Stomach (tissue), 9 donors: Measurements from ENCODE around the gene P2RX4. TPM values are rescaled to one million over a fixed set of nuclear protein-coding genes. Genes with fewer than 3 reads are reported as not detected.

Experiments used
- DNase-seq, 2 donors: peaks; one replicate each; pipeline versions ENCODE4 v3.0.0 to v3.0.0-alpha.2; 2013 to 2019
- H3K27ac ChIP-seq, 5 donors: fragments of 200-600 bp in 4 of 5; sonication (generic) in 4 of 5; one replicate each; pipeline ENCODE4 v1.5.1; 2013 to 2019; ENCODE audit warnings: mild to moderate bottlenecking in 1 of 5, moderate library complexity in 1 of 5
- H3K27me3 ChIP-seq, 3 donors: fragments of 200-600 bp; sonication (generic); one replicate each; pipeline ENCODE4 v1.5.1; 2017 to 2019; ENCODE audit warnings: mixed run types in 1 of 3
- H3K36me3 ChIP-seq, 4 donors: fragments of 200-600 bp; sonication (generic); 1 replicate in 3 of 4; 2 replicates in 1 of 4; pipeline ENCODE4 v1.5.1; 2016 to 2019
- H3K4me1 ChIP-seq, 4 donors: fragments of 200-600 bp; sonication (generic); one replicate each; pipeline ENCODE4 v1.5.1; 2016 to 2019
- H3K4me3 ChIP-seq, 4 donors: fragments of 200-600 bp; sonication (generic) in 3 of 4; one replicate each; pipeline ENCODE4 v1.5.1; 2016 to 2019; ENCODE audit warnings: mild to moderate bottlenecking in 1 of 4
- H3K9me3 ChIP-seq, 4 donors: fragments of 200-600 bp; sonication (generic); one replicate each; pipeline ENCODE4 v1.5.1; 2016 to 2019
- CTCF ChIP-seq, 7 experiments: fragments of 450-650 bp in 4 of 7; fragments of 200-600 bp in 3 of 7; sonication (generic) in 3 of 7; IDR thresholded peaks; one replicate each; pipeline ENCODE4 v1.5.1; 2016 to 2019; ENCODE audit warnings: antibody characterized with exemption in 7 of 7, control low read depth in 2 of 7, mild to moderate bottlenecking in 1 of 7
- EP300 ChIP-seq: sonication (generic); formaldehyde crosslinking; IDR thresholded peaks from one replicate; pipeline ENCODE4 v1.6.1; 2017; ENCODE audit warnings: antibody characterized with exemption
- POLR2A ChIP-seq, 4 donors: fragments of 450-650 bp; IDR thresholded peaks; one replicate each; pipeline ENCODE4 v1.6.1; 2016; ENCODE audit warnings: antibody characterized with exemption in 4 of 4, control low read depth in 2 of 4, mild to moderate bottlenecking in 1 of 4, moderate library complexity in 1 of 4
- POLR2AphosphoS5 ChIP-seq, 3 donors: sonication (generic); formaldehyde crosslinking; IDR thresholded peaks; one replicate each; pipeline ENCODE4 v1.6.1; 2016; ENCODE audit warnings: antibody characterized with exemption in 3 of 3
- WGBS, 5 donors: extraction: QIAGEN DNeasy Blood & Tissue Kit in 3 of 5; methylation state at CpG; one replicate each; pipeline versions ENCODE4 v1.1.5 to v1.1.7; 2013 to 2018; 5-methylcytosine and 5-hydroxymethylcytosine counted together
- intact Hi-C: fragments of 100-400 bp; cut with DNase I; formaldehyde crosslinking; loops from one replicate; pipeline ENCODE4 v1.15.1; 2023; ENCODE audit warnings: low total_unique reads
- polyA plus RNA-seq, 3 donors: library from polyadenylated mRNA; stranded (reverse); fragments of 200-250 nt; gene quantifications; one replicate each; pipeline ENCODE4 v1.2.3, GENCODE V29; 2013
- total RNA-seq, 5 donors: library from RNA; depleted of rRNA; stranded (reverse); fragments of >200 nt; gene quantifications; one replicate each; pipeline versions ENCODE4 v1.1.0 to v1.2.3, GENCODE V29; 2014 to 2016
- donor health status: healthy with polysubstance abuse.
- donor health status: Bipolar disorder and iron deficiency.
- donor health status: healthy.

The P2RX4 gene
- total and polyA plus RNA-seq, 8 donors, result 13.8 to 65.2 (median 26.4) TPM

GRCh38 chr12:121264135-121264534 lies 54.2 kb downstream of the P2RX4 start:
- no peak for DNase-seq
- no peak overlapping the region for H3K4me3 ChIP-seq
- H3K36me3 ChIP-seq, result peaks cover 72 to 98% (median 97%) of the 10 kb centered on the region in 4 donors
- 90 to 96% (median 92%) methylated on average over 5 to 8 of the region's 8 CpGs for WGBS, 5 donors
- no peak for TF ChIP-seq POLR2A (IDR thresholded peaks at IDR 0.05)
- H3K27ac ChIP-seq, result no peak overlapping the region
- no peaks in the 10 kb centered on the region for H3K9me3 ChIP-seq
- intact Hi-C loops, result no loop called here
- H3K4me1 ChIP-seq, result no peaks in the 10 kb centered on the region
- H3K27me3 ChIP-seq, result no peaks in the 10 kb centered on the region

- Histone ChIP-seq H3K27me3 (no peaks in the 10 kb centered on the region), H3K4me3 (no peak overlapping the region), H3K9me3 (no peaks in the 10 kb centered on the region), H3K27ac (no peak overlapping the region), H3K4me1 (no peaks in the 10 kb centered on the region), H3K36me3 (peaks cover 72 to 98% (median 97%) of the 10 kb centered on the region in 4 donors)
- 85 to 91% (median 88%) methylated on average over 10 of the region's 10 CpGs for WGBS, 5 donors
- TF ChIP-seq CTCF (IDR thresholded peaks at IDR 0.05), result no peak
- no peak for TF ChIP-seq POLR2AphosphoS5 (IDR thresholded peaks at IDR 0.05)
- TF ChIP-seq EP300, result no peak
- TF ChIP-seq POLR2A (IDR thresholded peaks at IDR 0.05), result no peak
- intact Hi-C loops, result no loop called here
- no peak for DNase-seq
Observed at GRCh38 chr12:121264951-121265515, 55.1 kb downstream of the P2RX4 start.

GRCh38 chr12:121267822-121268221 lies 57.9 kb downstream of the P2RX4 start:
- Histone ChIP-seq H3K4me3 (no peak overlapping the region), H3K27me3 (no peaks in the 10 kb centered on the region), H3K36me3 (peaks cover 55 to 92% (median 87%) of the 10 kb centered on the region in 4 donors), H3K9me3 (no peaks in the 10 kb centered on the region), H3K4me1 (no peaks in the 10 kb centered on the region), H3K27ac (no peak overlapping the region)
- TF ChIP-seq EP300, result no peak
- no peak for TF ChIP-seq CTCF (IDR thresholded peaks at IDR 0.05)
- TF ChIP-seq POLR2A (IDR thresholded peaks at IDR 0.05), result no peak
- no peak for TF ChIP-seq POLR2AphosphoS5 (IDR thresholded peaks at IDR 0.05)
- no peak for DNase-seq
- WGBS, 5 donors, result 95 to 97% (median 96%) methylated on average over 1 of the region's 1 CpG
- intact Hi-C loops, result no loop called here

GRCh38 chr12:121273364-121273896 lies 63.5 kb downstream of the P2RX4 start:
- H3K4me1 ChIP-seq, result peaks cover 0 to 15% (median 0%) of the 10 kb centered on the region in 4 donors
- WGBS, 5 donors, result 91 to 96% (median 95%) methylated on average over 14 of the region's 14 CpGs
- H3K27me3 ChIP-seq, result no peaks in the 10 kb centered on the region
- no peak overlapping the region for H3K4me3 ChIP-seq
- DNase-seq, result no peak
- H3K27ac ChIP-seq, result no peak overlapping the region
- TF ChIP-seq EP300 (no peak), POLR2A (IDR thresholded peaks at IDR 0.05) (no peak), CTCF (IDR thresholded peaks at IDR 0.05) (no peak), POLR2AphosphoS5 (IDR thresholded peaks at IDR 0.05) (no peak)
- H3K36me3 ChIP-seq, result peaks cover 29 to 73% (median 69%) of the 10 kb centered on the region in 4 donors
- intact Hi-C loops, result no loop called here
- H3K9me3 ChIP-seq, result no peaks in the 10 kb centered on the region
